ENCODE measurements around the gene CDK5RAP1.

Gene CDK5RAP1

DNA sequence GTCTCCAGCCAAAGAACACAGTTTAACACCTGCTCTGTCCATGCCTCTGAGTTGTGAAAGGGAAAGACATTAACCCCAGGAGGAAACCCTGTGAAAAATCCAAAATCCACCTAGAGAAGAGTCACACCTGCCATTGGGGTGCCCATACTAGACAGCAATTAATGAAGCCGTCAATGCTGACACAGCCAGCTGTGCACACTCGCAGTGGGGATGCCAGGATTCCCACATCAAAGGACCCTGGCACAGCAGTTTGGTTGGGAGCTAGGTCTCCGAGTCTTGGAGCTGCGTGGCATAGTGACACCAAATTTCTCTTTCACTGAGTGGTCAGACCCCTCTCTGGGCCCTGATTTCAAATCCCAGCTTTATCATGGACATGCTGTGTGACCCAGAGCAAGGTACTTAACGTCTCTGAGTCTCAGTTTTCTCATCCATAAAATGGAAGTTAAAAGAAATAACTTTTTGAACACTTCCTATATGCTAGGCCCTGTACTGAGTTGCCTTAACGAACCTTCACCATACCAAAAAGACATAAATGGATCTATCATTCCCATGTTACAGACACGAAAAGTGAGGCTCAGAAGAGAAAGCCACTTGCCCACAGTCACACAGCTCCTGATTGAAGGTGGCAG is 87.5 kb downstream of the CDK5RAP1 start:
- H3K4me3 ChIP-seq (ENCODE audit: low read length): no peak overlapping the region
- DNase-seq (ENCODE audit: low read depth, low spot score): peak; percentile 54

- no peak for DNase-seq (ENCODE audit: low read depth, low spot score)
- no peak overlapping the region for H3K4me3 ChIP-seq (ENCODE audit: low read length)
These were observed 88.7 kb downstream of the CDK5RAP1 start for GRCh38 chr20:33312583-33312982.

DNA sequence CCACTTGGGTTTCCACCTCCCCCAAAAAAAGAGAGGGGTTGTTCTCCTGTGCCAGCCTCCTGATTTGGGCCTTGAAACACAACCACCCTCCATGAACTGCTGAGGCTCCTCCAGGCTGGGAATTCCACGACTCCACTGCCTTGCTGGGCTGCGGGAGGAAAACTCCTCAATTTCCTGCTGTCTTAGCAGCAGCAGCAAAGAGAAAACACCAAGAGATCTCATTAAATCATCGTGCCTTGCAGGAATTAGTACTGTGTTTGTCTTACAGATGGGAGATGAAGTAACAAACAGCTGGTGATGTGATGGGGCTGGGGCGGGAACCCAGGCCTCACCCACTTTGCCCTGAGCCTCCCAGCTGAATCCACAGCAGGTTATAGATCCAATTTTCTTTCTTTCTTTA is 89.3 kb downstream of the CDK5RAP1 start:
- H3K4me3 ChIP-seq (ENCODE audit: low read length): no peak overlapping the region
- no peak for DNase-seq (ENCODE audit: low read depth, low spot score)

- no peak for DNase-seq (ENCODE audit: low read depth, low spot score)
- H3K4me3 ChIP-seq (ENCODE audit: low read length): no peak overlapping the region
These were observed 90.3 kb downstream of the CDK5RAP1 start for GRCh38 chr20:33311011-33311410.

GRCh38 chr20:33310327-33310899 is 90.9 kb downstream of the CDK5RAP1 start:
- H3K4me3 ChIP-seq (ENCODE audit: low read length): no peak overlapping the region
- no peak for DNase-seq (ENCODE audit: low read depth, low spot score)

- no peak overlapping the region for H3K4me3 ChIP-seq (ENCODE audit: low read length)
- DNase-seq (ENCODE audit: low read depth, low spot score): no peak
These were observed 91.7 kb downstream of the CDK5RAP1 start for GRCh38 chr20:33309631-33310030.
